Measurements from ENCODE around the gene HSD3B7. TPM values are rescaled to one million over a fixed set of nuclear protein-coding genes. Genes with fewer than 3 reads are reported as not detected.

Gene HSD3B7
- total RNA-seq, 2 experiments from 2014 or later, result 1.5 TPM

DNA sequence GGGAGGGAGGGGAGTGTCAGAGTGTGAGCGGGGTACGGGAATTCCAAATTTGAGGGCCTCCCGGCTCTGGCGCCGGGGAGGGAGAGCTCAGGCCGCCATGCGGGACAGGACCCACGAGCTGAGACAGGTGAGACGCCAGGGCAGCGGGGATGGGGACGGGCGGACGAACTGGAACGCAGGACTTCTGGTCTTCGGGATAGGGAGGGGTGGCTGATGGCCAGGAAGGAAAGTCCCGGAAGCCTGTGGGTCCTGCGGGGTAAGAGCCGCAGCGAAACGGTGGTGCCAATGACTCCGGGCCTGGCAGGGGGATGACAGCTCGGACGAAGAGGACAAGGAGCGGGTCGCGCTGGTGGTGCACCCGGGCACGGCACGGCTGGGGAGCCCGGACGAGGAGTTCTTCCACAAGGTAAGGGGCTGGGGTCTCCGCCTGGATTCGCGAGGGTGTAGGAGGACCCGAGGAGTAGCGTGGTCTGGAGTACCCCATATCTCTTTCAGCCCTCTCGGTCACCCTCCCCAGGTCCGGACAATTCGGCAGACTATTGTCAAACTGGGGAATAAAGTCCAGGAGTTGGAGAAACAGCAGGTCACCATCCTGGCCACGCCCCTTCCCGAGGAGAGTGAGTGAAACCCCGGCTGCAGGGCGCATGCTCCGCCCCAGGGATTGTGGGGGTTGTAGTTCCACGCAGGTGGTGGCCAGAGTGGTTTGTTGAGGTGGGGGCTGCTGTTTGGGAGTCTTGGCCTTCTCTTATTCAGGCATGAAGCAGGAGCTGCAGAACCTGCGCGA is 48.9 kb downstream of the HSD3B7 start:
- peak overlapping the region; percentile 96 for H3K4me3 Mint-ChIP-seq
- peaks cover 18% of the 10 kb centered on the region for H3K4me1 Mint-ChIP-seq
- no peaks in the 10 kb centered on the region for H3K9me3 Mint-ChIP-seq
- peak overlapping the region; percentile 93 for H3K27ac Mint-ChIP-seq
- peaks cover 3% of the 10 kb centered on the region for H3K36me3 Mint-ChIP-seq
- H3K27me3 Mint-ChIP-seq, result no peaks in the 10 kb centered on the region
- peak; percentile 86 for DNase-seq

DNA sequence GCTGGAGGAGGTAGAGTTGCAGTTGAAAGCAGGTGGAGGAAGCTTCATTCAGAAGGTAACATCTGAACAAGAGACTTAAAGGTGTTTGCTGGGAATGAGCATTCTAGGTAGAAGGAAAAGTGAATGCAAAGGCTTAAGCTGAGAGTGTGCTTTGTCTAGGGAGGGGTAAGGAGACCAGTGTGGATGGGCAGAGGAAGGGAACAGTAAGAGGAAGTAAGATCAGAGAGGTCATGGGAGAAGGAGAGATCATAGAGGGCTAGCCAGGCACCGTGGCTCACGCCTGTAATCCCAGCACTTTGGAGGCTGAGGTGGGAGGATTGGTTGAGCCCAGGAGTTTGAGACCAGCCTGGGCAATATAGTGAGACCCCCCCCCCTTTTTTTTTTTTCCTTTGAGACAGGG is 51.7 kb downstream of the HSD3B7 start:
- H3K4me3 Mint-ChIP-seq, result no peak overlapping the region
- H3K27ac Mint-ChIP-seq, result no peak overlapping the region

More for the DNA sequence above, 51.7 kb downstream of the HSD3B7 start:
- DNase-seq, result no peak
- H3K9me3 Mint-ChIP-seq, result no peaks in the 10 kb centered on the region
- H3K36me3 Mint-ChIP-seq, result peaks cover 3% of the 10 kb centered on the region
- no peaks in the 10 kb centered on the region for H3K27me3 Mint-ChIP-seq
- H3K4me1 Mint-ChIP-seq, result peaks cover 16% of the 10 kb centered on the region

Other genes with a start within 250 kb of the HSD3B7 start
- gene PHKG2, start 236.8 kb upstream of the HSD3B7 start, total RNA-seq, result 10 to 100 TPM; 31.1 to 32.0 TPM
- 1 to 10 TPM; 3.7 to 6.4 TPM for gene CFAP119, start 223.1 kb upstream of the HSD3B7 start, total RNA-seq
- gene RNF40, start 222.9 kb upstream of the HSD3B7 start, total RNA-seq, result 100 to 1,000 TPM in 1 of 2 experiments, 10 to 100 TPM in 1; 95.2 to 107 TPM
- gene ZNF629, start 198.0 kb upstream of the HSD3B7 start, total RNA-seq, result 1 to 10 TPM; 5.4 to 5.5 TPM
- 10 to 100 TPM; 20.8 to 22.0 TPM for gene BCL7C, start 91.1 kb upstream of the HSD3B7 start, total RNA-seq
- gene CTF1, start 88.6 kb upstream of the HSD3B7 start, total RNA-seq, result under 1 TPM; 0.16 to 0.38 TPM
- gene FBXL19, start 61.6 kb upstream of the HSD3B7 start, total RNA-seq, result 10 to 100 TPM; 24.9 to 27.0 TPM
- gene ORAI3, start 36.1 kb upstream of the HSD3B7 start, total RNA-seq, result 1 to 10 TPM; 5.4 to 5.7 TPM
- gene SETD1A, start 27.5 kb upstream of the HSD3B7 start, total RNA-seq, result 10 to 100 TPM; 28.5 to 31.7 TPM
- gene STX1B, start 25.4 kb downstream of the HSD3B7 start, total RNA-seq, result 1 to 10 TPM; 1.3 to 1.6 TPM
- 10 to 100 TPM; 32.4 to 33.0 TPM for gene STX4, start 48.4 kb downstream of the HSD3B7 start, total RNA-seq
- gene ZNF668, start 89.0 kb downstream of the HSD3B7 start, total RNA-seq, result 10 to 100 TPM; 17.3 to 18.5 TPM
- gene ZNF646, start 89.2 kb downstream of the HSD3B7 start, total RNA-seq, result 10 to 100 TPM; 20.0 to 21.8 TPM
- 1 to 10 TPM; 3.0 to 3.1 TPM for gene PRSS53, start 103.7 kb downstream of the HSD3B7 start, total RNA-seq
- 10 to 100 TPM; 57.9 to 61.3 TPM for gene VKORC1, start 109.6 kb downstream of the HSD3B7 start, total RNA-seq
- 10 to 100 TPM; 45.5 to 49.3 TPM for gene BCKDK, start 123.2 kb downstream of the HSD3B7 start, total RNA-seq
- gene KAT8, start 132.5 kb downstream of the HSD3B7 start, total RNA-seq, result 10 to 100 TPM; 48.9 to 49.9 TPM
- gene PRSS8, start 150.5 kb downstream of the HSD3B7 start, total RNA-seq, result not detected
- gene PRSS36, start 164.9 kb downstream of the HSD3B7 start, total RNA-seq, result under 1 TPM in 1 of 2 experiments, not detected in 1; 0.74 TPM
- 100 to 1,000 TPM; 817 to 858 TPM for gene FUS, start 194.9 kb downstream of the HSD3B7 start, total RNA-seq
- 1 to 10 TPM; 5.0 to 5.2 TPM for gene PYCARD, start 217.6 kb downstream of the HSD3B7 start, total RNA-seq
- not detected for gene TRIM72, start 228.9 kb downstream of the HSD3B7 start, total RNA-seq
- gene PYDC1, start 231.9 kb downstream of the HSD3B7 start, total RNA-seq, result not detected